AG09309 (cell line): ENCODE results near the gene CHD6.

Experiments used
- DNase-seq: peaks from one replicate; pipeline ENCODE4 v3.0.0-alpha.2; 2010; ENCODE audit warnings: low read depth
- H3K4me3 ChIP-seq: 2 replicates; pipeline ENCODE4 v1.5.1; 2011; ENCODE audit warnings: mild to moderate bottlenecking, low read depth, low read length, moderate library complexity; ENCODE audit not compliant: control insufficient read depth
- TF ChIP-seq, protein P1 (sequence below): IDR thresholded peaks from 2 replicates; pipeline ENCODE4 v1.5.1; 2011; ENCODE audit warnings: mild to moderate bottlenecking, low read depth, low read length, inconsistent platforms; ENCODE audit not compliant: insufficient read depth, control insufficient read depth; ENCODE audit errors: missing control alignments

Gene CHD6

DNA sequence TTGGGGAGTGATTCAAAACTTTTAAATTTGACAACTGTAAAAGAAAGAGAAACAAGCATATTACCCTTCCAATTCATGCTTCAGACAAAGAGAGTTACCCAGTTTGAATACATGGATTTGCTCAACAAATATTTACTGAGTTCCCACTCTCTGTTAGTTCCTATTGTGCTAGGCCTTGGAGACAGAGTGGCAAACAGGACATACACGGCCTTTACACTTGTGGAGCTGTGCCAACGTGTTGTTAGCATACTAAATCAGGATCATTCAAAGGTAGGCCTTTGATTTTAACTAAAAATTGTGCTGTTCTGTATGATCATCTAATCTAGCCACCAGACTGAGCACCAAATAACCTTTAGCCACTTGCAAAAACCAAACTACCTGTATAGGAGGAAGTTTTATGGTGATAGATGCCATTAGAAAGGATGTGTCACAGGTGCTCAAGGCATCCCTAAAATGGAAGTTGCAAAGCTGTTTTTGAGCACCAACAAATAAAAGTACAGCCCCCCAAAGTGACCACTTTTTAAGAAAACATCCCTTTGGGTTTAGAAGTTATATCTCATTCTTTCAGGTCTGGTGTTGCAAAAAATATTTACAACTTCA lies 84.5 kb downstream of the CHD6 start:
- TF ChIP-seq, protein P1, sequence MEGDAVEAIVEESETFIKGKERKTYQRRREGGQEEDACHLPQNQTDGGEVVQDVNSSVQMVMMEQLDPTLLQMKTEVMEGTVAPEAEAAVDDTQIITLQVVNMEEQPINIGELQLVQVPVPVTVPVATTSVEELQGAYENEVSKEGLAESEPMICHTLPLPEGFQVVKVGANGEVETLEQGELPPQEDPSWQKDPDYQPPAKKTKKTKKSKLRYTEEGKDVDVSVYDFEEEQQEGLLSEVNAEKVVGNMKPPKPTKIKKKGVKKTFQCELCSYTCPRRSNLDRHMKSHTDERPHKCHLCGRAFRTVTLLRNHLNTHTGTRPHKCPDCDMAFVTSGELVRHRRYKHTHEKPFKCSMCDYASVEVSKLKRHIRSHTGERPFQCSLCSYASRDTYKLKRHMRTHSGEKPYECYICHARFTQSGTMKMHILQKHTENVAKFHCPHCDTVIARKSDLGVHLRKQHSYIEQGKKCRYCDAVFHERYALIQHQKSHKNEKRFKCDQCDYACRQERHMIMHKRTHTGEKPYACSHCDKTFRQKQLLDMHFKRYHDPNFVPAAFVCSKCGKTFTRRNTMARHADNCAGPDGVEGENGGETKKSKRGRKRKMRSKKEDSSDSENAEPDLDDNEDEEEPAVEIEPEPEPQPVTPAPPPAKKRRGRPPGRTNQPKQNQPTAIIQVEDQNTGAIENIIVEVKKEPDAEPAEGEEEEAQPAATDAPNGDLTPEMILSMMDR = no peak
- DNase-seq = no peak
- H3K4me3 ChIP-seq = no peak overlapping the region

DNA sequence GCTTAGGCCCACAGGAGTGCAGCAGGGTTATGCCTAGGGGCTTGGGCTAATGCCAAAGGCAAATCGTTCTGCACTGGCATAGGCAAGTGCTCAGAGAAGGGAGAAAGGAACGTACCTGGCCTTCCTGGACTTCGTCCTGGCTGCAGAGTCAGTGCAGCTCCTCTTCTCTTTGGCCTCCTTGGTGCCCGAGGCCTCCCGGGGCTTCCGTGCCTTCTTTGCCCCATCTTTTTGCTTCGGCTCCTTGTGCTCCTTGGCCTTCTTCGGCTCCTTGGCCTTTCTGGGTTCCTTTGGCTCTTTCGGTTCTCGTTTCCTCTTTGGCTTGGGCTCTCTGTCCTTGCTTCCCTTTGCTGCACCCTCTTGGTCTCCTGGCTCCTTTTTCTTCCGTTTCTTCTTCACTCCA lies 85.2 kb downstream of the CHD6 start:
- no peak for DNase-seq
- TF ChIP-seq, protein P1 = no peak
- H3K4me3 ChIP-seq = no peak overlapping the region

DNA sequence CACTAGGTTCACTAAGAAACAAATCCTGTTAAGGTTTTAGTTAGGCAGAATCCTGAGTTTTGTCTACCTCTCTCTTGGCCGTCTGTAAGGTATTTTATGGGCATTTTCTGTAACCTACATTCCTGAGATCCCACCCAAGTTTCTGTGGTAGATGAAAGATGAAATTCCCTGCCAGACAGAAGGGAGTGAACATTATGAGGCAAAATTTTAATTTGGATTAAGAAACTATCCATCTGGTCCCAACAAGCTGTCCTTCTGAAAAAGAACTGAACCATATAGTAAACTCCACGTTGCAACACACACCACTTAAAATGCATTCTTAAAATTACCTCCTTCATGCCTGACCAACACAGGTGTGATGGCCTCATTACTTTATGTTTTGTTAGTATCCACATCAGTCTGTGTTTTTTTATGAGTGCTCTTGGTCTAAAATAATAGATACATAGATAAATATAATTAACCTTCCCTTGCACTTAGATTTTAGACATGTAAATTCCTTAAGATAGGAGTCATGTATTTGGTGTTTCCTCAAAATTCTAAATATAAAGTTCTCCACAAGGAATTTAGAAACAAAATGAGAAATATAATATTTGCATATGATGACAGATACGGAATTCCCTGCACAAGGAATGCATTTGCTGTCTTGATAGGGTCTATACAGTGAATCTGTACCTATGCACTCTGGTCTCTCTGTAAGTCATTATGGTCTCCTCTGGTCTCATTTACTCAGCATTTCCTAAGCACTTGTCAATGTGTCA lies 86.5 kb downstream of the CHD6 start:
- no peak for DNase-seq
- TF ChIP-seq, protein P1 = no peak
- H3K4me3 ChIP-seq = no peak overlapping the region

DNA sequence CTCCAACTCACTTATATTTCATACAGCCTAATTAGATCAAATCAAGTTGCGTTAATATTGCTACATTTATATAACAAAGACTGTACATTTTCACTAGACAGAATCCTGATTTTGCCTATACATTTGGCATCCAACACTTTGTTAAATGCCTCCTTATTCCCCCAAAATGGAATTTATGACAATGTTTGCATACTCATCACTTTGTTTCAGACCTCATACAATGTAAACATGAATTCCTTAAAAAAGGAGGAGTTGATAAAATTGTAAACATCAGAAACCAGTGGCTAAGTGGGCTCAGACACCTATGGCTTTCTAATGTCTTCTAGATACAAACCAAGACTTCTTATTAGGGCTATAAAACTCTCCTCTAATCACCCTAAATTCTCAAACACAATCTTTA lies 87.3 kb downstream of the CHD6 start:
- DNase-seq = no peak
- TF ChIP-seq, protein P1 = no peak

DNA sequence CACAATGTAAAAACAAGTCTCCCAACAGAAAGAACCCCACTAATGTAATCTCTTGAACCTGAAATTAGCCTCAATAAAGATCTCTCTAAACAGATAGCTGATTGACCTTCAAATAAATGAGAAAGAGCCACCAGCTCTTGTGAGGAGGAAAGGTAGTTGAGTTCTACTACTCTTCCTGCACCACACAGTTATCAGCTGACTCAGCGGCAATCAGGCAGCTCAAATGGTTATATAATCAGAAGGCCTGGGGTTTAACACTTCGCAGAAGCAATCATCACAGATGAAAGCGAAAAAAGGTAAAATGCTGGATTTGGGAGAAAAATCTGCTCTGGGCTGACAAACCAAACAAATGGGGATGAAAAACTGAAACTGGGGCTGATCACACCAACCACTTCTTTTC lies 91.8 kb downstream of the CHD6 start:
- TF ChIP-seq, protein P1 = no peak
- no peak overlapping the region for H3K4me3 ChIP-seq
- DNase-seq = no peak

More for the DNA sequence above, 87.3 kb downstream of the CHD6 start:
- H3K4me3 ChIP-seq = no peak overlapping the region

DNA sequence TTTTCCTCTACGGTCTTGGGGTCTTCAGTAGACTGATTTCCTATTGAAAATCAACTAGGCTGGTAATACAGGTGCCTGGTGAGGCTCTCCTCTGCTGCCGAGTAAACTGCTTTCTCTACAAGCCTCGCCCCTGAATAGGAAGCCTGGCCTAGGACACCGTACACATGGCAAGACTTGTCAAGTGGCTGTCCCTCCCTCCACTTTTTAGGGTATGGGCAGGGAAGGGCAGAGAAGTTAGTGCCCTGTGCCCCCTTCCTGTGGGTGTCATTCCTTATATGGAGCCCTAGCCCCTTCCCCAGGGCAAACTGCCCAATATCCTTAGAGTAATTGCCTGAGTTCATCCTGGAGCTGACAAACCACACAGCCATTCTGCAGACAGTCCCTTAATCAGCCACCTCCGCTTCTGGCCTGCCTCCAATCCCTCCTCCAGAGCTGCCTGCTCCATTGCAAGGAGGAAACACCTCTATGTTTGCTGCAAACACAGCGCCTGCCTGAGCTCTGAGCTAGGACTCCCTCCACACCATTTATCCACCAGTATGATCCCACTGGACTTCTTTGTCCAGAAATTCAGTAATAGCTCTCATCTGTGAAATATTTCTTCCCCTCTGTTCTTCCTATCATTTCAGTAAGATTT lies 93.1 kb downstream of the CHD6 start:
- TF ChIP-seq, protein P1 = no peak
- no peak for DNase-seq
- no peak overlapping the region for H3K4me3 ChIP-seq
